NOMO-1 treated with dmso at 0.1 percent for 144 hours (cell line): Measurements from ENCODE around the gene LIG1.

Source experiments
- DNase-seq: peaks from one replicate; lab custom pipeline; 2025; ENCODE audit not compliant: unreplicated experiment; lab: John Stamatoyannopoulos, UW

The LIG1 gene

DNA sequence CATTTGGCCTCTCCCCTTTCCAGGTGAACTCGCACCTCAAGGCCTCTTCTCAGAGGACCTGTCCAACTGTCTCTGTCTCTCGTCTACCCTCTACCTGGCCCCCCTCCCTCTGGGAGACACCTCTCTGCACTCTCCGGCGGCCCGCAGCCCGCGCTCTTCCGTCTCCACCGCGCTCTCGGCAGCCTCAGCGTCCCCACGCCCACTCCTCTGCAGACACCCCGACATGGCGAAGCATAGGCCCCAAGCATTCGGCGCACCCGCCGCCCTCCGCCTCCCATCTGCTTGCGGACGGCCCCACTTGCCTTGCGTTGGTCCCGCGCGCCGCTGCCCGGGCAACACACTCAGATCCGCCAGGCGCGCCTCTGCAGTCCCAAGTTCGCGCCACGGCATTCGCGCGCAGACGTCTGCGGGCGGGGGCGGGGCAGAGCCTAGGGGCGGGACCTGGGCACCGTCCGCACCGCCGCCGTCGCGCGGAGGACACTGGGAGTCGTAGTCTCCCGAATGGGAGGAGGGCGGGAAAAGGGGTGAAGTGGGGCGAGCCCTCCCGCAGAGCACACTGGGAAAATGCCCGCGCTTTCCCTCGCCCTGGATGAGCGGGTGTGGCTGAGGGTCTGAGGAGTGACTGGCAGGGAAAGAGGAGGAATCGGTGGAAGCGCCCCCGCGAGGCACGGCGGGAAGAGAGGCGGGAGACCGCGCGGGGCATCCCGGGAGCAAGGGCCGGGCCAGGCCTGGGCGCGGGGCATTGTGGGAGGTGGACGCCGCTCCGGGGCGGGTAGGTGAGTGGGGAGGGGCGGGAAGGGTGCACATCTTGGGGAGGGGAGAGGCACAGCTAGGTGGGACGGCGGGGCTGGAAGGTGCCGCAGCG lies at the start of gene LIG1, which contains the start of gene ZSWIM9:
Gene LIG1 (minus strand): TSS at position 406 of the 865 bp plus-strand sequence. CDS start 4,778 bp downstream, outside the sequence.
Gene ZSWIM9 (plus strand): TSS at position 742 of the 865 bp plus-strand sequence. CDS start 1,123 bp downstream, outside the sequence.
- DNase-seq = peak; percentile 91

DNA sequence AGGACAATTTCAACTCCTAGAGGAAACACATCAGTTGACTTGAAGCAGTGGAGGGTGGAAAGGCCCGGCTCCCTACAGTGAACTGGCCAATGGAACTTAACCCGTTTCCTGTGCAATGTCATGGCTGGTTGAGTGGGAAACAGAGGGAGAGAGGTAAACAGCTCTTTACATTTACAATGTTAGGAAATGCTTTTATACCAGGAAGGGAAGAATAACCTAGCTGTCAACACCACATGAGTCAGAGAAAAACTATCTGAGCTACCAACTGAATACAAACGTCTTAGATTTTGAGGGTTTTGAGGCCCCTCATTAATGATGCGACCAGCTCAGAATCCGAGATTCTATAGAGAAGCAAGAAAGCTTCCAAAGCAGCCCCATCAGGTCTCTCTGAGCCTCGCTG lies 48.9 kb upstream of the LIG1 start:
- no peak for DNase-seq

DNA sequence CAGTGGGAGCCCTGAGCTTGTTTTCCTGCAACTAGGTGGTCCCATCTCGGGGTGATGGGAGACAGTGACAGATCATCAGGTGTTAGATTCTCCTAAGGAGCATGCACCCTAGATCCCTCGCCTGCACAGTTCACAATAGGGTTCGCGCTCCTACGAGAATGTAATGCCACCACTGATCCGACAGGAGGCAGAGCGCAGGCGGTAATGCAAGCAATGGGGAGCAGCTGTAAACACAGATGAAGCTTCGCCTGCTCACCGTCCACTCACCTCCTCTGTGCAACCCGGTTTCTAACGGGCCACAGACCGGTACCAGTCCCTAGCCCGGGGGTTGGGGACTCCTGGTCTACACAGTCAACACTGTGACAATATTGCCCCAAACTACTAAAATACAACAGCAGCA lies 46.8 kb upstream of the LIG1 start:
- DNase-seq = no peak

DNA sequence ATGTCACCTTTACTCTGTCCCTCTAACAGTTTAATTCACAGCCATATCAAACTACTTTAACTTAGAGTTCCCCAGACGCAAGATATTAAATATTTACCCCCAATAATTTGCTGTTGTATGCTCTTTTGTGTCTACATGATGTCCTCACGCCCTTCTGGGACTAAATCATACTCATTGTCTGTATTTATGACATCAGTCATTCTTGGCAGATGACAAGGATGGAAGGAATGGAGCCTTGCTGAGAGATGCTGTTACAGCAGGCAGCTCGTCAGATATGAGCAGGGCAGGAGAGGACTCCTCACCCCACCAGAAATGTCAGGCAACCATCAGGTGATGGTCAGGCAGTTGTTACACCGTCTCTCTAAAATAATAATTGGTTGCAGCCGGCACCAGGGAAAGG lies 43.8 kb upstream of the LIG1 start:
- no peak for DNase-seq

DNA sequence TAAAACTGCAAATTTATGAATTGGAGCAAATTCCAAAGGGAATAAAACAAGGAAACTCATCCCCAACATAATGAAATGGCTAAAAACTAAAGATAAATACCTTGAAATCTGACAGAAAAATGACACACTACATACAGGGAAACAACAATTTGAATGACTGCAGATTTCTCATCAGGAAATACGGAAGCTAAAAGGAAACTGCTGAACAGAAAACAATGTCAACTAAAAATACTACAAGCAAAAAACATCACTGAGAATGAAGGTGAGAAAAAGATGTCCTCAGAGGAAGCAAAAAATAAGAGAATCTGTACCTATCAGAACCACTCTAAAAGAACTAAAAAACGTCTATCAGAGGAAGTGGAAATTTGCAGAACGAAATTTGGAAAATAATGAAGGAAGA lies 39.9 kb upstream of the LIG1 start:
- no peak for DNase-seq

DNA sequence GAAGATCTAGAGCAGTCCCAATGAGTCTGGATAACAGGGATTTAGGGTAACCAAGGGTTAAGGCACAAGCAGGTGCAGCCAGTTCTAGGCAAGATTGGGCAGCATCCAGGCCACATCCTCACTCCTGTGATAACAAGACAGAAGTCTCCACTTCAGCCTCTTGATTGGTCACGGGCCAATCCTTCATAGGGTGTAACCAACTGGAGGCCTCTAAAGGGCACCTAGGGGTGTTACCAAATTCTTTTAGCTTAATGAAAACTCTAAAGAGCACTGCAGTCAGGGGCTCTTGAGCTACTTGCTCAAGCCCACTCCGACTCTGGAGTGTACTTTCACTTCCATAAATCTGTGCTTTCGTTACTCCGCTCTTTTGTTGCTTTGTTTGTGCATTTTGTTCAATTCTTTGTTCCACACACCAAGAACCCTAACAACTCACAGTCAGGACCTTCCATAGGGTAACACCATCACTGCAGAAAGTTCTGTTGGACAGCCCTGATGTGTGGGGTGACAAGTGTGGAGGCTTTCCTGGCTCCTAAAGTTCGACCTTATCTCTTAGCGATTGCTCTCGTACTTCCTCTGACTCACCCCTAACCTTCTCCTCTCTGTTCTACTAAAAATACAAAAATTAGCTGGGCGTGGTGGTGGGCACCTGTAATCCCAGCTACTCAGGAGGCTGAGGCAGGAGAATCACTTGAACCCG lies 36.4 kb upstream of the LIG1 start:
- peak; percentile 66 for DNase-seq

DNA sequence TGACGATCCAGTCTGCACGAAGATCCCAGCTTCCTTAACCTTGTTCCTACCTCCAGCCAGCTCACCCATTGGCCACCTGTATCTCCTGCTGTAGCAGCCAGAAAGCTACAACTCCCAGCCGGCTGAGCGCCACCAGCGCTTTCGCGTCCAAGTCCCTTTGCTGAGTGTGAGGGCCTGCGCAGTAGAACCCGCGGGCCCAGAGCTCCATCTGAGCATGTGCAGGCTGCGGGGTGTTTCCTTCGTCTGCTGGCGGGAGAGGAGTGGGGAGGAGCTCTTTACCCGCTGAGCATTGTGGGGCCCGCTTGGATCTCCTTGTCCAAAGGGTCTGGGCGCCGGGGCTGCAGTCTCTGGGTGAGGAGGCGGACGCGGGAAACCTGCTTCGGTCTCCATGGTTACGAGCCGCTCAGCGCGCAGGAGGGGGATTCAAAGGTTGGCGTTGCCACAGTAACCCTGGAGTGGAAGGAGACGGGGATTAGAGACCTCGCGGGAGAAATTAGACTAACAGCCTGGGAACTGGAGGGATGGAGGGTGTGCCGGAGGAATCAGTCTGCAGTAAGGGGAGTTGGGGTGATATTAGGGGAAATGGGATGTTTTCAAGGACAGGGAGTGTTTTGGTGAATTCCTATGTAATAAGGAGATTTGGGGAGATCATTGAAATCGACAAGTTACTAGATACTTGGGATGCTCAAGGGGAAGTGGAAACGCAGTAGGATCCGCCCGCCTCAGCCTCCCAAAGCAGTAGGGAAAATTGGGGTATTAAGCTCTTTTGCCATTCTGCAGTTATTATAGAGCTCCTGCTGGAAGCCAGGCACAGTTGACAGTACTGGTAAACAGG lies 33.9 kb upstream of the LIG1 start:
- DNase-seq = peak; percentile 92

DNA sequence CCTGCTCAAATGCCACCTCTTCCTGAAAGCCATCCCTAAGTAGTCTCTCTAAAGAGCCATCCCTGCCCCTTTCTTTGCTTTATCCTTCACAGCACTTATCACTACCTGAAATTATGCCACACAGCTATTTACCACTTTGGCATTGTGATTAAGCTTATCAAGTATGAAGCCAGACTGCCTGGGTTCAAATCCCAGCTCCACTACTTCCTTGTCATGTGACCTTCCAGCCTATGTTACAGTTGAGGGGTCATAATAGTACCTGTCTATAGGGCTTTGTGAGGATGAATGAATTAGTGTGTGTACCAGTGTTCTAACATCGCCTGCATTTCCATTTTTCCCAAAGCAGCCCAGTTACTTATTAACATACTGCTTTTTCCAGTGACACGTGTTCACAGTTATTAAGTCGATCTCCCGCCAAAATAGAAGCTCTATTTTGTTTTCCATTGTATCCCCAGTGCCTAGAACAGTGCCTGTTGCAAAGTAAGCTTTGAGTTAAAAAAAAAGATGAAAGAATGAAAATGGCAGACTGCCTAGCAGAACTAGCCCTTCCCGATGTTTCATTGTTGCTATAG lies 33.2 kb upstream of the LIG1 start:
- DNase-seq = no peak

DNA sequence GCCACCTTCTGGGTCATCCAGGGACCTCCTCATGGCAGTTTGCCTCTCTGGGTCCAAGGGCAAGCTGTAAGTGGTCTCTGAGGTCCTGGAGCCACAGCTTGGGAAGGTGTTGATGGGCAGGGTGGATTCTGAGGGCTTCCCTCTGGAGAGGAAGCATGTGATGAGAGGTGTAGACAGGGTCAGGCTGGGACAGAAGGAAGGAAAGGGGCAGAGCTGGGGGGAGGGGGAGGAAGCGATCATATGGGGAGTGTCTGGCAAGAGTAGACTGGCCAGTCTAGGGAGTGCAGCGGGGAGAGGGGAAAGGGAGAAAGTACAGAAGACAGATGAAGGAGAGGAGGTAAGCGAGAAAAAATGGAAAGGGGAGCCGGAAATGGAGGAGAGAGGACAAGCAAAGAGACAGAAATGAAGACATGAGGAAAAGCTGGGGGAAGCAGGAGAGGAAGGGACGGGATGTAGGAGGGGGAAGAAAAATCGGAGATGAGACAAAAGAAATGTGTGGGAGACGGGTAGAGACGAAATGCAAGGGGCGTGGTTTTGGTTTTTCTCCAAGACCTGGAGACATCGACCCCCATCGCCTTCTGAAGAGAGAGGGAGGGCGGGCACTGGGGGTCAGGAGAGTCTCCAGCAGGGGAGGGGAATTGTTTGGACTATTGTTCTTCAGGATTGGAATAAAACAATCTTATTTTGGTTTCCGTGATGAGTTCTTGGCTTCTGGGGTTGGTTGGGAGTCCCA lies 27.0 kb upstream of the LIG1 start:
- DNase-seq = no peak

DNA sequence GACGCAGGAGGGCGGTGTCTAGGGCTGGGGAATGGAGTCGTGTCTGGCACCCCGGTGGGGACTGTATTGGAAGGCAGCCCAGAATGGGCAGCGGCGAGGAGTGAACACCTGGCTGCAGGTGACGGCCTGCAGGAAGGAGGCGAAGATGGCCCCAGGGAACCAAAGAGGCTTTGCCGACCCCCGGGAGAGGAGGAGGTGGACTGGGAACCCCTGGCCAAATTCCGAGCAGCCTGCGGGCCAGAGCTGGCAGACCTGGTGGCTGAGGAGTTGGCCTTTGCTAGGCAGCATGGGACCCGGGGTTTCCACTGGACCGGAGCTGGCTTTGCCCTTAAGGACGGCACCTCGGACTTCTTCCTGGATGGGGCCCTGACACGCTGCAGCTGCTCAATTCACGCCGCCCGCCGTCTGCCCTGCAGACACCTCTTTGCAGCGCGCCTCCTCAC lies 26.2 kb upstream of the LIG1 start:
- no peak for DNase-seq

DNA sequence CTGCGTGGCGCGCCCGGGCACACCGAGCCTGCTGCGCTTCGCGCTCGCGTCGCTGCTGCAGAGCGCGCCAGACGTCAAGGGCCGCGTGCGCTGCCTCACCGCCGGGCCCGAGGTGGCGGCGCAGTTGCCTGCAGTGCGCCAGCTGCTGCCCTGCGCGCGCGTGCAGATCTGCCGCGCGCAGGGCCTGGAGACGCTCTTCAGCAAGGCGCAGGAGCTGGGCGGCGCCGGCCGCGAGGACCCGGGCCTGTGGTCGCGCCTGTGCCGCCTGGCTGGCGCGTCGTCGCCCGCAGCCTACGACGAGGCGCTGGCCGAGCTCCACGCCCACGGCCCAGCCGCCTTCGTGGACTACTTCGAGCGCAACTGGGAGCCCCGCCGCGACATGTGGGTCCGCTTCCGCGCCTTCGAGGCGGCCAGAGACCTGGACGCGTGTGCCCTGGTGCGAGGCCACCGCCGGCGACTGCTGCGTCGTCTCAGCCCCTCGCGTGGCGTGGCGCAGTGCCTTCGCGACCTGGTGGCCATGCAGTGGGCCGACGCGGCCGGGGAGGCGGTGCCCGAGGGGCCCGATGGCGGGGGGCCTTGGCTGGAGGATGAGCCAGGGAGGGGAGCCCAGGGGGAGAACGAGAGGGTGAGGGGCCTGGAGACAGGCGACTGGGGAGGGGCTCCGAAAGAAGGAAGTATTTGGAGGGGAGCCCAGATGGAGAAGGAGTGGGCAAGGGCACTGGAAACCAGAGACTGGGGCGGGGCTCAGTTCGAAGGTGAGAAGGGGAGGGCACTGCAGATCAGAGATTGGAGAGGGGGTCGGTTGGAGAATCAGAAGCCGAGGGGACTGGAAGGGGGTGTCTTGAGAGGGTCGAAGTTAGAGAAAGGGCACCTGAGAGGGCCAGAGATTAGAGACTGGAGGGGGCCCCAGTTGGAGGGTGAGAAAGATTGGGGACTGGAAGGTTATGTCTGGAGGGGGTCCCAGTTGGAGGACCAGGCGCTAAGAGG lies 25.0 kb upstream of the LIG1 start:
- DNase-seq = no peak

DNA sequence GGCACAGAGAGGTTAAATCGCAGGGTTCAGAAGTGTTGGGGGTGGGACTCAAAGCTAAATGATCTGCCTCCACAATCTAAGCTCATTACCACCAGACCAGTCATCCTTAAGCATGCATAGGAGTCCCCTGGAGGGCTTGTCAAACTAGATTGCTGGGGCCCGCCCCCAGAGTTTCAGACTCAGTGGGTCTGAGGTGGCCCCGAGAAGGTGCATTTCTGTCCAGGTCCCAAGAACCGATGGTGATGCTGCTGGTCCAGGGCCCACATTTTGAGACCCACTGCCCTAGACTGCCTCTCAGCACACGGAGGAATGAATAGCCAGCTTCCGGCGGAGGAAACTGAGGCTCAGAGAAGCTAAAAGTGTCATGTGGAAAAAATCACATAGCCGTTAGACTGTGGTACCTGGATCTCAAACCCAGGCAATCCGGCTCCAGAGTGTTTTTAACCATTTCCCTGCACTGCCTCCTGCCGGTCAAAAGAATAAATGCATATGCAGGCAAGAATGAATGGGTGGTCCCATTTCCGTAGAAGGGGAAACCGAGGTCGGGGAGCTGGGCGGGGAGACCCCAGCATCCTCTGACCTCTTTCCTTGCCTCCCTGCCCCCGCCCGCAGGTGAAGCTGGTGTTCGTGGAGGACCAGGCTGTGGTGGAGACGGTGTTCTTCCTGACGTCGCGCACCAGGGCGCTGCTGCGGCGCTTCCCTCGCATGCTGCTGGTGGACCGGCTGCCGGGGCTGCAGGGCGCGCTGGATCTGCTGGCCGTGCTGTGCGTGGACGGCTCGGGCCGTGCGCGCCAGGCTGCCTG lies 24.1 kb upstream of the LIG1 start:
- no peak for DNase-seq

DNA sequence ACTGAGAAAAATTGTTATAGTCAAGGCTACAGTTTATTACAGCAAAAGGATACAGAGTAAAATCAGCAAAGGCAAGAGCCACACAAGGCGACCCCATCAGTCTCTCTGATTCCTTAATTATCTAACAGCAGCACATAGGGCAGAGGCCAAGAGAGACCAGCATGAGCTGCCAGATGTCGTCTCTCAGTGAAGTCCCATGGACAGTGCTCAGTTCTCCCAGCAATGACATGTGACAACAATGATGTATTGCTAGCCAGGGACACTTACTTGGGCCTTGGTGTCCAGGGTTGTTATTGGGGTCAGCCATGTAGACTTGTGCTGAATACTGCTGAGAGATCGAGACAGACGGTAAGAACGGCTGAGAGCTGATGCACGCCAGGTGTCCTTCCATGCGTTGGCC lies 22.6 kb upstream of the LIG1 start:
- DNase-seq = no peak

DNA sequence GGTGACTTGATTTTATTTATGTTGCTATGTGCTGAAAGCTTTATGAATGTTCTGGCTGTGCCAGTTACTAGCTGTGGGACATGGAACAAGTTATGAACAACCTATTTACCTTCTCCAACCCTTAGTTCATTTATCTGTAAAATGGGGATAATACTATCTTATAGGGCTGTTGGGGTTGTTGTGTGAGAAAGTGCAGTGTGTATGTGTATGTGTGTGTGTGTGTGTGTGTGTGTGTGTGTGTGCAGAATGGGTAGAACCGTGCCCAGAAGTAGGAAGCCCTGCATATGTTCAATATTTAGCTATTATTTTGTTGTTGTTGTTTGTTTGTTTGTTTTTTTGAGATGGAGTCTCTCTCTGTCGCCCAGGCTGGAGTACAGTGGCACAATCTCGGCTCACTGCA lies 20.7 kb upstream of the LIG1 start:
- no peak for DNase-seq

DNA sequence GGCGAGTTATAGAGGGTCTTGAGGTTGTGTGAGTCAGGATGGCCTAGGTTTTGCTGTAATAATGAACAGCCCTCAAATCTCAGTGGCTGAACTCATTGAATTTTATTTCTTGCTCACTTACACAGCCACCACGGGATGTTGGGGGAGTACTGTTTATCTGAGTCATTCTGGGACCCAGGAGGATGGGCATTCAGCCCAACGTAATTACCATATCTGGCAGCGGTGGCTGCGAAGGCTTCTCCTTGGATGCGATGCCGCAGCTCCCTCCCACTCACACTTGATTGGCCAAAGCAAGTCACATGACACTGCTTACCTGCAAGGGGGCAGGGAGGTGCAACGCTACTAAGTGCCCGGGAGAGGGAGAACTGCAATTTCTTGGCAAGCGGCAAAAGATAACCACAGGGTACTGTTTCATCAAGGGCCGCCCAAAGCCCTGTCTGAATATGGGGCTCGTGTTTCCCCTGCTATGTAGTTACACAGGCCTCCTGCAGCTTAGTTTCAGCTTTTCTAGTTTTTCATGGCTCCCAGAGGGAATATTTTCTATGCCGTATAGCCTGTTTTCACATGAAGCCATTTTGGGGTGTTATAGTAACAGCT lies 20.2 kb upstream of the LIG1 start:
- DNase-seq = no peak

DNA sequence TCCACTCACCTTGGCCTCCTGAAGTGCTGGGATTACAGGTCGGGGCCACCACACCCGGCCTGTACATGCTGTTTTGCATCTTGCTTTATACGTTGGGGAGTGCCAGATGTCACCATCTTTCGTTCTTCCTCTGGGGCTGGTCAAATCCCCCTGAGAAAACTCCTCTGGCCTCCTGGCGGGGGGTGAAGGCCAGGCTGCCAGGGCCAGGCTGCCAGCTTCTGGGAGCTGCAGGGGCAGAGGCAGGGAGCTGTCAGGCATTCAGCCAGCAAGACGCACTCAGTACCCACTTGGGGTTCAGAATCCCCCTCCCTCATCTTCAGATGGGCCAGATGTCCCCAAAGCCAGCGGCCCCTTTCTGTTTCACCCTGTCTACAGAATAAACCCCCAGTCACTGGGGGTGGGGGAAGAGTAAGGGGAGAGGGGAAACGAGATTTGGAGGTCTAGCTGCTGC lies 16.4 kb upstream of the LIG1 start:
- no peak for DNase-seq

DNA sequence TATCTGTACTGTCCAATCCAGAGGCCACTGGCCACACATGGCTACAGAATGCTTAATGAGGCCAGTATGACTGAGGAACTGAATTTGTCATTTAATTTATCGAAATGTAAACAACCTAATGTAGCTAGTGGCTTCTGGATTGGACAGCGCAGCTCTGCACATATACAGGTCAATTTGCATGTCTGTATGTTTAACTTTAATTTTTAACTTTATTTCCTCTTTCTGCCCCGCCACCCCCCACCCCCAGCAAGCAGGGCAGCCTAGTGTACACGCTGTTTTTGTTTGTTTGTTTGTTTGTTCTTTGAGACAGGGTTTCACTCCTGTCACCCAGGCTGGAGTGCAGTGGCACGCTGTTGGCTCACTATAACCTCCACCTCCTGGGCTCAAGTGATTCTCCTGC lies 15.9 kb upstream of the LIG1 start:
- no peak for DNase-seq

DNA sequence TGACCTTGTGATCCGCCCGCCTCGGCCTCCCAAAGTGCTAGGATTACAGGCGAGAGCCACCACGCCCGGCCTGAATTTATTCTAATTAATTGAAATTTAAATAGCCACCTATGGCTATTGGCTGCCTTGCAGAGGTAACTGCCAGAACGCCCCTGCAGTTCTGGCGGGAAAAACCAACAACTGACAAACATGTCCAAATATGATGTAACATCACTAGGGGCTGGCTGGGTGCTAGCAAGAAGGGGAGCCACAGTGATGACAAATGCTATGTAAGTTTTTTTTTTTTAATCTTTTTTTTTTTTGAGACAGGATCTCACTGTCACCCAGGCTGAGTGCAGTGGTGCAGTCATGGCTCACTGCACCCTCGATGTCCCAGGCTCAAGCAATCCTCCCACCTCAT lies 13.2 kb upstream of the LIG1 start:
- no peak for DNase-seq
